ENCODE results near the gene PADI3. TPM values are rescaled to one million over a fixed set of nuclear protein-coding genes. Genes with fewer than 3 reads are reported as not detected.
"Not testable (repeated sequence)": the region's sequence is repeated elsewhere in the genome, so short reads cannot be mapped to it uniquely, and the experiment has no call there.

PADI3 gene
- total and polyA plus RNA-seq, 2 of the 4 experiments (the other 2 are of a cell fraction), result not detected

DNA sequence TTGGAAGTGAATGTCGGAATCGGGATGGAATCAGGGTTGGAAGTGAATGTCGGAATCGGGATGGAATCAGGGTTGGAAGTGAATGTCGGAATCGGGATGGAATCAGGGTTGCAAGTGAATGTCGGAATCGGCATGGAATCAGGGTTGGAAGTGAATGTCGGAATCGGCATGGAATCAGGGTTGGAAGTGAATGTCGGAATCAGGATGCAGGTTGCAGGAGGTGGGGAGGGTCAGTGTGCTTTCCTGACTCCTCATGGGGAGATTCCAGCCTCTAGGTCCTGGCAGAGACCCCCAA is 7.2 kb upstream of the PADI3 start:
- DNase-seq; H2AFZ ChIP-seq (replicated peaks; ENCODE audit: low read length, poor library complexity); H3K9me1 ChIP-seq (ENCODE audit: insufficient read depth, low read length); H3K56ac ChIP-seq (ENCODE audit: extremely low read depth, insufficient read depth, low read length); H3K9me3 ChIP-seq (ENCODE audit: control insufficient read depth, insufficient read depth, low read length); H2AK5ac ChIP-seq (ENCODE audit: low read depth, low read length); H3K4ac ChIP-seq (ENCODE audit: low read depth, low read length); POLR2A ChIA-PET (ENCODE audit: unreplicated experiment); H4K8ac ChIP-seq (ENCODE audit: low read depth in 2 of 2, low read length in 2 of 2); H3K23ac ChIP-seq (ENCODE audit: low read depth, low read length); H3K14ac ChIP-seq (replicated peaks; ENCODE audit: low read depth, low read length); H3K79me1 ChIP-seq (ENCODE audit: low read depth in 1 of 2, low read length in 2 of 2); H4K91ac ChIP-seq (ENCODE audit: insufficient read depth, low read depth, low read length); H3K4me2 ChIP-seq (ENCODE audit: low read depth, low read length); BruUV-seq (replicated peaks); H2BK15ac ChIP-seq (ENCODE audit: low read depth, low read length); H3K4me1 ChIP-seq (ENCODE audit: control insufficient read depth, insufficient read depth, low read length); H3K27ac ChIP-seq (ENCODE audit: insufficient read depth, low read length); H2BK5ac ChIP-seq (ENCODE audit: low read depth, low read length, poor library complexity, severe bottlenecking); H4K20me1 ChIP-seq (ENCODE audit: insufficient read depth, low read length); H3K36me3 ChIP-seq (ENCODE audit: control insufficient read depth, insufficient read depth, low read length); ATAC-seq (ENCODE audit: low read depth); H2BK20ac ChIP-seq (ENCODE audit: low read depth, low read length); intact Hi-C loops (cut with micrococcal nuclease); H3K18ac ChIP-seq (ENCODE audit: low read depth, low read length); CTCF ChIA-PET; H2AK9ac ChIP-seq (replicated peaks; ENCODE audit: low read depth, low read length, poor library complexity); H2BK120ac ChIP-seq (ENCODE audit: low read depth, low read length); in situ Hi-C loops (cut with MboI; ENCODE audit: low sequenced_read_pairs); H4K5ac ChIP-seq (ENCODE audit: low read depth, low read length); H3K4me3 ChIP-seq (ENCODE audit: insufficient read depth, low read depth, low read length); H3K9ac ChIP-seq (ENCODE audit: low read depth, low read length); dilution Hi-C loops (cut with HindIII; ENCODE audit: low sequenced_read_pairs, unreplicated experiment): not testable (repeated sequence)
- 100% methylated on average over 1 of the region's 11 CpGs; no CpG with 5 or more reads in 1 of the 2 experiments for WGBS, 2 experiments (ENCODE audit: extremely low coverage in 2 of 2, insufficient read length in 1 of 2)
- H3K27me3 ChIP-seq (ENCODE audit: control insufficient read depth, insufficient read depth, low read length), result peaks cover 25% of the 10 kb centered on the region
